HepG2 (cell line): ENCODE results near the gene RASL12. TPM values are rescaled to one million over a fixed set of nuclear protein-coding genes. Genes with fewer than 3 reads are reported as not detected.

Experiments used
- ATF2 ChIP-seq: sonication (generic); formaldehyde crosslinking; IDR thresholded peaks from 2 replicates; pipeline ENCODE4 v1.4.0; 2020; ENCODE audit warnings: missing genetic modification reagents
- ATF7 ChIP-seq, 2 experiments: fragments of 450-650 bp in 1 of 2; sonication (generic) in 1 of 2; formaldehyde crosslinking in 1 of 2; IDR thresholded peaks; 2 replicates each; pipeline versions ENCODE4 v1.4.0 to v1.6.1; 2016 to 2020; ENCODE audit warnings: antibody characterized with exemption in 1 of 2, mild to moderate bottlenecking in 1 of 2, missing genetic modification reagents in 1 of 2
- GTF3A ChIP-seq: sonication (generic); formaldehyde crosslinking; conservative IDR thresholded peaks from 2 replicates; pipeline ENCODE4 v1.4.0; 2020; ENCODE audit warnings: mild to moderate bottlenecking, missing genetic modification reagents
- HNF4G ChIP-seq, 2 experiments: sonication (generic) in 1 of 2; formaldehyde crosslinking in 1 of 2; IDR thresholded peaks; 2 replicates each; pipeline versions ENCODE4 v1.4.0 to v1.6.1; 2011 to 2020; ENCODE audit warnings: borderline replicate concordance in 2 of 2, low read depth in 2 of 2, mild to moderate bottlenecking in 2 of 2, low read length in 1 of 2, missing genetic modification reagents in 1 of 2, moderate library complexity in 1 of 2
- MLLT10 ChIP-seq: sonication (generic); formaldehyde crosslinking; IDR thresholded peaks from 2 replicates; pipeline ENCODE4 v1.4.0; 2020; ENCODE audit warnings: missing genetic modification reagents
- MTF2 ChIP-seq: sonication (generic); formaldehyde crosslinking; IDR thresholded peaks from 2 replicates; pipeline ENCODE4 v1.5.0; 2020; ENCODE audit warnings: missing genetic modification reagents, borderline replicate concordance
- NRL ChIP-seq: sonication (generic); formaldehyde crosslinking; IDR thresholded peaks from 2 replicates; pipeline ENCODE4 v1.5.0; 2020; ENCODE audit warnings: missing genetic modification reagents, mild to moderate bottlenecking, moderate library complexity, borderline replicate concordance
- POGZ ChIP-seq: sonication (generic); formaldehyde crosslinking; IDR thresholded peaks from 2 replicates; pipeline ENCODE4 v1.4.0; 2020; ENCODE audit warnings: mild to moderate bottlenecking, missing genetic modification reagents
- SOX6 ChIP-seq, 2 experiments: fragments of 450-650 bp in 1 of 2; sonication (generic) in 1 of 2; formaldehyde crosslinking in 1 of 2; IDR thresholded peaks; 2 replicates each; pipeline versions ENCODE4 v1.4.0 to v1.6.1; 2017 to 2020; ENCODE audit warnings: antibody characterized with exemption in 1 of 2, mild to moderate bottlenecking in 1 of 2, missing genetic modification reagents in 1 of 2
- ZBTB39 ChIP-seq: sonication (generic); formaldehyde crosslinking; IDR thresholded peaks from 2 replicates; pipeline ENCODE4 v1.5.0; 2020; ENCODE audit warnings: missing genetic modification reagents
- ZNF580 ChIP-seq: IDR thresholded peaks from 2 replicates; pipeline ENCODE4 v1.6.1; 2016; ENCODE audit warnings: low read depth, borderline replicate concordance
- ZNF609 ChIP-seq: sonication (generic); formaldehyde crosslinking; IDR thresholded peaks from 2 replicates; pipeline ENCODE4 v1.4.0; 2020; ENCODE audit warnings: mild to moderate bottlenecking, missing genetic modification reagents, borderline replicate concordance
- ZNF768 ChIP-seq: sonication (generic); formaldehyde crosslinking; IDR thresholded peaks from 2 replicates; pipeline ENCODE4 v1.4.0; 2020; ENCODE audit warnings: missing genetic modification reagents
- polyA plus RNA-seq, 8 experiments: library from polyadenylated mRNA; depleted of rRNA in 3 of 8; stranded (reverse) in 7 of 8; unstranded in 1 of 8; fragments of >200 nt; fragmentation: Illumina TruSeq in 4 of 8; extraction: Trizol in 4 of 8; gene quantifications; 2 replicates each; pipeline versions ENCODE4 v1.2.1 to v1.2.3, GENCODE V29; 2011 to 2016; ENCODE audit warnings: low read depth in 4 of 8, missing spikeins in 1 of 8, mixed read lengths in 1 of 8; ENCODE audit not compliant: insufficient read depth in 1 of 8
- total RNA-seq, 5 experiments: library from RNA; depleted of rRNA; stranded (reverse); fragments of >200 nt; fragmentation: Illumina TruSeq; extraction: Trizol; gene quantifications; 2 replicates each; pipeline ENCODE4 v1.2.3, GENCODE V29; 2016; ENCODE audit warnings: low read depth in 1 of 5

RASL12 gene
- total and polyA plus RNA-seq, 2 of the 13 experiments (the other 11 are each of a cell fraction or from before 2014, with no cell fraction given) = 0.16 to 0.55 TPM

GRCh38 chr15:65058394-65059368 is 9.1 kb downstream of the RASL12 start (continued):
- TF ChIP-seq ATF2 (CRISPR knock-in tag) = no peak
- TF ChIP-seq ZNF580 (CRISPR knock-in tag) = no peak
- TF ChIP-seq MLLT10 (CRISPR knock-in tag) = no peak
- no peak for TF ChIP-seq ZBTB39 (CRISPR knock-in tag)
- no peak for TF ChIP-seq MTF2 (CRISPR knock-in tag)
- 0 out of 2 replicates have a peak, but pooled peaks have one; percentile 5 for TF ChIP-seq HNF4G (IDR thresholded peaks at IDR 0.05; ENCODE audit: borderline replicate concordance, low read depth, low read length)
- no peak for TF ChIP-seq HNF4G (CRISPR knock-in tag; IDR thresholded peaks at IDR 0.05; ENCODE audit: borderline replicate concordance, low read depth)
- TF ChIP-seq ZNF768 (CRISPR knock-in tag) = peak; percentile 94
- TF ChIP-seq GTF3A (CRISPR knock-in tag) = 0 out of 2 replicates have a peak, but pooled peaks have one; percentile 48
- TF ChIP-seq POGZ (CRISPR knock-in tag) = no peak
- TF ChIP-seq ZNF609 (CRISPR knock-in tag) = peak; percentile 36; the same call in 1 of the 2 replicates
- TF ChIP-seq NRL (CRISPR knock-in tag) = no peak
- TF ChIP-seq ATF7 (IDR thresholded peaks at IDR 0.05) = no peak
- TF ChIP-seq ATF7 (CRISPR knock-in tag; IDR thresholded peaks at IDR 0.05) = 0 out of 2 replicates have a peak, but pooled peaks have one; percentile 14
- TF ChIP-seq SOX6 (IDR thresholded peaks at IDR 0.05) = no peak
- peak; percentile 51; the same call in 1 of the 2 replicates for TF ChIP-seq SOX6 (CRISPR knock-in tag; IDR thresholded peaks at IDR 0.05)
